Common myeloid progenitor, CD34-positive (primary cell): ENCODE results near the gene EPHB3.
A peak's percentile ranks its signal among the peaks of the same experiment; 100 is the strongest.
"Not testable (repeated sequence)": the region's sequence is repeated elsewhere in the genome, so short reads cannot be mapped to it uniquely, and the experiment has no call there.

Experiments used
- CTCF ChIA-PET: fragments of 350-600 bp; sonication (Branson Sonifier 250); formaldehyde crosslinking; loops from one replicate; lab custom pipeline; 2021; ENCODE audit warnings: antibody characterized with exemption; lab: Charles Lee
- POLR2A ChIA-PET: fragments of 350-600 bp; sonication (Branson Sonifier 250); formaldehyde crosslinking; loops from one replicate; lab custom pipeline; 2021; ENCODE audit warnings: antibody characterized with exemption; lab: Charles Lee
- DNase-seq, 3 donors: peaks; one replicate each; pipeline versions ENCODE4 v3.0.0 to v3.0.0-alpha.2; 2013
- H3K27ac ChIP-seq, 2 experiments: 1 replicate in 1 of 2; 2 replicates in 1 of 2; pipeline ENCODE4 v1.7.0; 2013; ENCODE audit warnings: inconsistent platforms in 2 of 2, low read length in 2 of 2, mild to moderate bottlenecking in 2 of 2, low read depth in 1 of 2, moderate library complexity in 1 of 2; ENCODE audit not compliant: severe bottlenecking in 2 of 2, insufficient read depth in 1 of 2, poor library complexity in 1 of 2
- H3K27me3 ChIP-seq, 5 experiments: replicated peaks in 2 of 5; 1 replicate in 3 of 5; 2 replicates in 2 of 5; pipeline versions ENCODE4 v1.6.1 to v1.7.0; 2013; ENCODE audit warnings: low read length in 4 of 5, mild to moderate bottlenecking in 2 of 5, moderate library complexity in 2 of 5, inconsistent platforms in 1 of 5; ENCODE audit not compliant: insufficient read depth in 5 of 5, control insufficient read depth in 4 of 5
- H3K36me3 ChIP-seq, 4 experiments: 1 replicate in 2 of 4; 2 replicates in 2 of 4; pipeline versions ENCODE4 v1.6.1 to v1.7.0; 2013; ENCODE audit warnings: low read length in 3 of 4, control low read depth in 1 of 4, mild to moderate bottlenecking in 1 of 4; ENCODE audit not compliant: control insufficient read depth in 4 of 4, insufficient read depth in 4 of 4
- H3K4me1 ChIP-seq, 4 experiments: 1 replicate in 3 of 4; 2 replicates in 1 of 4; pipeline versions ENCODE4 v1.6.1 to v1.7.1; 2013; ENCODE audit warnings: low read length in 3 of 4, mild to moderate bottlenecking in 3 of 4, control low read depth in 1 of 4, inconsistent platforms in 1 of 4, moderate library complexity in 1 of 4; ENCODE audit not compliant: control insufficient read depth in 4 of 4, insufficient read depth in 4 of 4; ENCODE audit errors: control extremely low read depth in 1 of 4
- H3K4me3 ChIP-seq, 7 experiments: 1 replicate in 4 of 7; 2 replicates in 3 of 7; pipeline versions ENCODE4 v1.5.1 to v1.7.0; 2013; ENCODE audit warnings: mild to moderate bottlenecking in 7 of 7, low read length in 6 of 7, moderate library complexity in 6 of 7, inconsistent platforms in 2 of 7, low read depth in 2 of 7, control low read depth in 1 of 7; ENCODE audit not compliant: insufficient read depth in 4 of 7, control insufficient read depth in 1 of 7; ENCODE audit errors: extremely low read depth in 1 of 7
- H3K9me3 ChIP-seq, 5 experiments: 1 replicate in 4 of 5; 2 replicates in 1 of 5; pipeline versions ENCODE4 v1.6.1 to v1.7.1; 2013; ENCODE audit warnings: low read length in 4 of 5, mild to moderate bottlenecking in 2 of 5, inconsistent platforms in 1 of 5, low read depth in 1 of 5, moderate library complexity in 1 of 5; ENCODE audit not compliant: control insufficient read depth in 4 of 5, insufficient read depth in 2 of 5; ENCODE audit errors: control extremely low read depth in 1 of 5
- WGBS: methylation state at CpG from one replicate; pipeline ENCODE4 v1.1.5; 2013; ENCODE audit not compliant: insufficient coverage; 5-methylcytosine and 5-hydroxymethylcytosine counted together

Gene EPHB3

DNA sequence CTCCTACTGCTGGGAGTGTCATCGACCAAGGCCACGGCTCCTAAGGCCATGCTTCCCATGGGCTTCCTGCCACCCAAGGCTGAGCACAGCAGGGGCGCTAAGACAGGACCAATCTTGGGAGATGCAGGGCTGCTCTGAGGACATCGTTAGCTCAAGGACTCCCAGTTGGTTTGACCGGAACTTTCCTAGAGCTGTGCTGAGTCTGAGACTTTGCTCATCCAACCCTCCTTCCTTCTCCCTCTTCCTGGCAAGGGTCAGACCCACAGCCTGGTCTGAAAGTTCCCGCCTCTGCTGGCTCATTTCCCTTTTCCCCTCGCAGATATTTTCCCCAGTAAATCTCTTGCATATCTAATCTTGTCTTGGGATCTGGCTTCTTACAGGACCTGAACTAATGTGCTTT lies 57.2 kb downstream of the EPHB3 start:
- H3K4me3 ChIP-seq = peak overlapping the region in 2 of 7 experiments; percentile 11 to 32
- H3K27ac ChIP-seq = no peak overlapping the region
- POLR2A ChIA-PET = interaction anchor here (2.0 kb wide), 1 partner anchor 15 kb away, joined by 6 read pairs; no protein-coding TSS in a partner anchor
- no peak for DNase-seq
- no peaks in the 10 kb centered on the region for H3K36me3 ChIP-seq
- H3K4me1 ChIP-seq = peaks cover 0 to 29% (median 24%) of the 10 kb centered on the region in 4 experiments
- CTCF ChIA-PET = interaction anchor here (1.2 to 2.5 kb wide), 4 partner anchors 14 to 70 kb away, joined by 5 to 8 read pairs (median 6); no protein-coding TSS in a partner anchor
- 85% methylated on average over 6 of the region's 7 CpGs for WGBS
- H3K9me3 ChIP-seq = no peaks in the 10 kb centered on the region
- no peaks in the 10 kb centered on the region for H3K27me3 ChIP-seq

DNA sequence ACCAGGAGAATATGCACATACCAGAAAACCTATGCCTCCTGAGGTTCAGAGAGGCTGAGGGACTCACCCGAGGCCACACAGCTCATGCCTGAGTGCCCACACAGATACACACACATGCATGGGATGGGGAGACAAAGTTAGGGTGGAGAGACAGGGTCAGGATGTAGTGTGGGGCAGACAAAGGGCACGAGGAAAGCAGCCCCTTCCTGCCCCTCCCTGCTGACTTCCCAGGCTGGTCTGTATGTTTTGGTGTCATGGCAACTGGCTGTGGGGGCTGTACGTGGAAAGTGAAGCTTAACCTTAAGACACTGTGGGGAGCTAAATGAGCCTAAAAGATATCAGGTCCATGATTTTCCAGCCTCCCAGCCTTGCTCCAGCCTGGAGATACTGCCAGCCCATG lies 57.8 kb downstream of the EPHB3 start:
- POLR2A ChIA-PET = interaction anchor here (2.0 kb wide), 1 partner anchor 15 kb away, joined by 6 read pairs; no protein-coding TSS in a partner anchor
- Histone ChIP-seq H3K27me3 (no peaks in the 10 kb centered on the region), H3K4me1 (peaks cover 0 to 29% (median 24%) of the 10 kb centered on the region in 4 experiments), H3K4me3 (peak overlapping the region in 3 of 7 experiments; percentile 11 to 43 (median 32)), H3K9me3 (no peaks in the 10 kb centered on the region), H3K27ac (peak overlapping the region; percentile 2 to 36), H3K36me3 (no peaks in the 10 kb centered on the region)
- CTCF ChIA-PET = interaction anchor here (0.7 to 2.5 kb wide), 11 partner anchors 9 to 159 kb away, joined by 3 to 9 read pairs (median 5); partner anchors contain the start of gene EPHB3
- WGBS = 0% methylated on average over 1 of the region's 3 CpGs
- DNase-seq = peak; percentile 81 to 92 (median 86)

DNA sequence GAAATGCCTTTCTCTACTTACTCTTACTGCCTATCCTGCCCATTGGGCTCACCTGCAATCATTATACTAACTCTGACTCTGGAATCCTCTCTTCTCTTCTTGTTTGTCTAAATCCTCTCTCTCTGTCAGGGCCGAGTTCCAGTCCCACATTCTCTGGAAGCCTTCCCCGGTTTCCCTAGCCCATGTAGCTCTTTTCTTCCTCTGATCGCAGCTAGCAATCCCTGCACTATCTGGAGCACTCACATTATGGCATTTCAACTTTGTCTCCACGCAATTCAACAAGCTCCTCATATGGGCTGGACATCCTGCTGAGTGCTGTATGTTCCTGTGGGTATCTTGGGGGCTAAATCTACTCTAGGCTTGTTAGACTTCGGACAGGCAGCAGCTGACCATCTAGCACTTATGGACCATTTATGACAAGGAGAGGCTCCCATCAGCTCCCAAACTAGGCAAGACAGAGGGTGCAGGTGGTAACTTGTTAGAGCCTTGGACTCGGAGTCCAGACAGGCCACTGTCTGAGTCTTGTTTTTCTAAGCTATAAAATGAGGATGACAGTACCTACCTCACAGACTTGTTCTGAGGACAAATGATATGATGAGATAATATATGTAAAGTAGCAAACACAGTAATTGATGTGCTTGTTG lies 58.3 kb downstream of the EPHB3 start:
- CTCF ChIA-PET = interaction anchor here (0.7 to 2.5 kb wide), 11 partner anchors 8 to 159 kb away, joined by 3 to 9 read pairs (median 5); partner anchors contain the start of gene EPHB3
- Histone ChIP-seq H3K27me3 (no peaks in the 10 kb centered on the region), H3K4me3 (peak overlapping the region in 2 of 7 experiments; percentile 11 to 43), H3K36me3 (no peaks in the 10 kb centered on the region), H3K4me1 (peaks cover 0 to 29% (median 24%) of the 10 kb centered on the region in 4 experiments), H3K9me3 (no peaks in the 10 kb centered on the region), H3K27ac (peak overlapping the region; percentile 2 to 36)
- POLR2A ChIA-PET = interaction anchor here (2.0 kb wide), 1 partner anchor 16 kb away, joined by 6 read pairs; no protein-coding TSS in a partner anchor
- WGBS = 92% methylated on average over 5 of the region's 6 CpGs
- DNase-seq = no peak

DNA sequence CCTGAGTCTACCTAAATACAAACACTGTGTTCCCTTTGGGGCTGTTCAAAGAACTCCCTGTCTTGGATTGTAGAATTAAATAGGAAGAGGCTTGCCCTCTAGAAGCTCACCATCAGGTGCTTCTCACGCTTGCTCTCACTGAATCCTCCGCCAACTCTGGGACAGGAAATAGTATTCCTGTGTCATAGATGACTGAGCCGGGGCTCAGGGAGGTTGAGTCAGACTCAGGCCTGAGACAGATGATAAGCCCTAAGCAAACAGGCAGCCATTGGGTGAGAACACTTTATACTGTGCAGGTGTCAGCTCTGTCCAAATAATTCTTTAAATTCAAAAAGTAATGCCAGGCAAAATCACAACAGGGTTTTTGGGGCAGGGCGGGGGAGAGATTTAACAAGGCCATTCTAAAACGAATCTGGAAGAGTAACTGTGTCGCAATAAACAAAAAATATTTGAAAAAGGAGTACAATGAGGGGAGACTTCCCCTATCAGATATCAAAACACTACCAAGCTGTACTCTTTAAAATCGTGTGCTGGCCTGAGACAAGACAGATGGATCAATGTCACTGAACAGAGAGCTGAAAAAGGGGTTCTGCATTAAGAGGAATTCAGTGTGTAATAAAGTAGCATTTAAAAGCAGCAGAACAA lies 59.0 kb downstream of the EPHB3 start:
- Histone ChIP-seq H3K27ac (no peak overlapping the region), H3K4me1 (peaks cover 0 to 29% (median 24%) of the 10 kb centered on the region in 4 experiments), H3K27me3 (no peaks in the 10 kb centered on the region), H3K9me3 (no peaks in the 10 kb centered on the region), H3K4me3 (no peak overlapping the region), H3K36me3 (no peaks in the 10 kb centered on the region)
- CTCF ChIA-PET = interaction anchor here (1.2 to 2.5 kb wide), 7 partner anchors 10 to 158 kb away, joined by 3 to 9 read pairs (median 8); partner anchors contain the start of gene EPHB3
- POLR2A ChIA-PET = interaction anchor here (2.0 kb wide), 1 partner anchor 16 kb away, joined by 6 read pairs; no protein-coding TSS in a partner anchor
- 83% methylated on average over 1 of the region's 7 CpGs for WGBS
- no peak for DNase-seq

DNA sequence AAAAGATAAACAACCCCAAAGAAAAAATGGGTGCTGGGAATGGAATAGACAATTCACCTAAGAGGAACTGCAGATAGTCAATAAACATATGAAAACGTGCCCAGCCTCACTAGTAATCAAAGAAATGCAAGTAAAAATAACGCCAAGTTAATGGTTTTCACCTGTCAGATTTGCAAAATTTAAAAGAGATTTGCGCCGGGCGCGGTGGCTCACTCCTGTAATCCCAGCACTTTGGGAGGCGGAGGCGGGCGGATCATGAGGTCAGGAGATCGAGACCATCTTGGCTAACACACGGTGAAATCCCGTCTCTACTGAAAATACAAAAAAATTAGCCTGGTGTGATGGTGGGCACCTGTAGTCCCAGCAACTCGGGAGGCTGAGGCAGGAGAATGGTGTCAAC lies 60.6 kb downstream of the EPHB3 start:
- H3K27me3 ChIP-seq, DNase-seq, H3K4me3 ChIP-seq, H3K9me3 ChIP-seq, POLR2A ChIA-PET, H3K27ac ChIP-seq, H3K36me3 ChIP-seq: not testable (repeated sequence)
- peaks cover 0 to 29% (median 24%) of the 10 kb centered on the region in 4 experiments for H3K4me1 ChIP-seq
- CTCF ChIA-PET = interaction anchor here (1.6 kb wide), 1 partner anchor 181 kb away, joined by 4 read pairs; no protein-coding TSS in a partner anchor
- 100% methylated on average over 11 of the region's 13 CpGs for WGBS

DNA sequence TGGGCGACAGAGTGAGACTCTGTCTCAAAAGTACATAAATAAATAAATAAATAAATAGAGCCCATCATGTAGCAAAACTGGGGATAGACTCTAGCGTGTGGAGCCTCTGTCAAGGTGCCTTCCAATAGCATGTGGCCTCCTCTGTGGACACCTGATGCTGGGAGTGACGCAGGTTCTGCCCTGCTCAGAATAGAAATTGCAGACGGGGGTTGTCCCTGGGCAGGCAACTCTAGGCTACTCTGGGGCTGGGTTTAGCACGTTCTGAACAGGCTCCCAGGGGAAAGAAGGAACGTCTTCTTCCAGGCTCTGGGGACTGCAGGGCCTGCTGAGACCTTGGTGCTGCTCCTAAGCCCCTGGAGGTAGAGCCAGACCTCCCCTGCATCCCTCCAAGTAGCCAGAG lies 65.3 kb downstream of the EPHB3 start:
- 98% methylated on average over 3 of the region's 6 CpGs for WGBS
- POLR2A ChIA-PET = no interaction called here

More for the DNA sequence above, 65.3 kb downstream of the EPHB3 start:
- no peak overlapping the region for H3K4me3 ChIP-seq
- H3K36me3 ChIP-seq = no peaks in the 10 kb centered on the region
- no peak for DNase-seq
- H3K27me3 ChIP-seq = no peaks in the 10 kb centered on the region
- no peaks in the 10 kb centered on the region for H3K9me3 ChIP-seq
- H3K27ac ChIP-seq = no peak overlapping the region
- no peaks in the 10 kb centered on the region for H3K4me1 ChIP-seq
- CTCF ChIA-PET = no interaction called here
